IMR-90 (cell line): ENCODE results near the gene HMCN1. TPM values are rescaled to one million over a fixed set of nuclear protein-coding genes. Genes with fewer than 3 reads are reported as not detected.

Experiments
- ATAC-seq: fragments of 200-7000 bp; cut with Tn5 transposase; 2 replicates; pipeline ENCODE4 v1.9.1; 2020; ENCODE audit warnings: low read depth, mild to moderate bottlenecking, moderate library complexity
- BruUV-seq: library from RNA; stranded (reverse); fragments of 400-500 nt; replicated peaks from 2 replicates; lab custom pipeline; 2021; lab: Mats Ljungman, UMichigan
- CTCF ChIA-PET: fragments of 300-600 bp; formaldehyde crosslinking; extraction: SDS; loops from one replicate; lab custom pipeline; 2021; ENCODE audit warnings: antibody characterized with exemption; lab: Yijun Ruan, JAX
- POLR2A ChIA-PET: fragments of 300-600 bp; sonication (Branson Sonifier 250); formaldehyde crosslinking; loops from one replicate; lab custom pipeline; 2022; ENCODE audit warnings: antibody characterized with exemption; ENCODE audit not compliant: unreplicated experiment; lab: Charles Lee
- DNase-seq: peaks from one replicate; pipeline ENCODE4 v3.0.0; 2013
- H2AFZ ChIP-seq: replicated peaks from 2 replicates; pipeline ENCODE3; 2013; ENCODE audit warnings: low read length, mild to moderate bottlenecking; ENCODE audit not compliant: poor library complexity
- H2AK5ac ChIP-seq: 2 replicates; pipeline ENCODE4 v1.6.1; 2013; ENCODE audit warnings: low read depth, low read length, inconsistent platforms
- H2AK9ac ChIP-seq: replicated peaks from 2 replicates; pipeline ENCODE3; 2013; ENCODE audit warnings: mild to moderate bottlenecking, low read depth, low read length, moderate library complexity; ENCODE audit not compliant: poor library complexity
- H2BK120ac ChIP-seq: 2 replicates; pipeline ENCODE4 v1.6.1; 2013; ENCODE audit warnings: low read depth, low read length, inconsistent platforms
- H2BK15ac ChIP-seq: 3 replicates; pipeline ENCODE4 v1.6.1; 2013; ENCODE audit warnings: low read depth, low read length, inconsistent platforms
- H2BK20ac ChIP-seq: 2 replicates; pipeline ENCODE4 v1.6.1; 2013; ENCODE audit warnings: low read depth, mild to moderate bottlenecking, inconsistent platforms, low read length, moderate library complexity
- H2BK5ac ChIP-seq: 2 replicates; pipeline ENCODE4 v1.6.1; 2013; ENCODE audit warnings: mild to moderate bottlenecking, low read depth, low read length, inconsistent platforms; ENCODE audit not compliant: poor library complexity, severe bottlenecking
- H3K14ac ChIP-seq: replicated peaks from 2 replicates; pipeline ENCODE4 v1.6.1; 2013; ENCODE audit warnings: low read depth, low read length, inconsistent platforms
- H3K18ac ChIP-seq: 2 replicates; pipeline ENCODE4 v1.6.1; 2013; ENCODE audit warnings: low read depth, low read length, control low read depth
- H3K23ac ChIP-seq: 2 replicates; pipeline ENCODE4 v1.6.1; 2013; ENCODE audit warnings: low read depth, low read length, inconsistent platforms
- H3K27ac ChIP-seq: 2 replicates; pipeline ENCODE4 v1.5.1; 2013; ENCODE audit warnings: mild to moderate bottlenecking, control low read depth, low read length; ENCODE audit not compliant: insufficient read depth
- H3K27me3 ChIP-seq: 2 replicates; pipeline ENCODE4 v1.6.1; 2013; ENCODE audit warnings: low read length; ENCODE audit not compliant: control insufficient read depth, insufficient read depth
- H3K36me3 ChIP-seq: 2 replicates; pipeline ENCODE4 v1.6.1; 2013; ENCODE audit warnings: low read length, mixed read lengths; ENCODE audit not compliant: control insufficient read depth, insufficient read depth
- H3K4ac ChIP-seq: 2 replicates; pipeline ENCODE4 v1.6.1; 2013; ENCODE audit warnings: low read depth, low read length, inconsistent platforms
- H3K4me1 ChIP-seq: 2 replicates; pipeline ENCODE4 v1.6.1; 2013; ENCODE audit warnings: low read length, mixed read lengths; ENCODE audit not compliant: control insufficient read depth, insufficient read depth
- H3K4me2 ChIP-seq: 2 replicates; pipeline ENCODE4 v1.6.1; 2013; ENCODE audit warnings: low read depth, mild to moderate bottlenecking, control low read depth, low read length, moderate library complexity
- H3K4me3 ChIP-seq: 2 replicates; pipeline ENCODE4 v1.5.1; 2013; ENCODE audit warnings: low read depth, mild to moderate bottlenecking, control low read depth, low read length, moderate library complexity; ENCODE audit not compliant: insufficient read depth
- H3K56ac ChIP-seq: 2 replicates; pipeline ENCODE4 v1.6.1; 2013; ENCODE audit warnings: low read length, inconsistent platforms; ENCODE audit not compliant: insufficient read depth; ENCODE audit errors: extremely low read depth
- H3K79me1 ChIP-seq, 2 experiments: 2 replicates each; pipeline ENCODE4 v1.6.1; 2013; ENCODE audit warnings: low read length in 2 of 2, inconsistent platforms in 1 of 2, low read depth in 1 of 2
- H3K9ac ChIP-seq: 2 replicates; pipeline ENCODE4 v1.6.1; 2013; ENCODE audit warnings: low read depth, low read length, control low read depth
- H3K9me1 ChIP-seq: 2 replicates; pipeline ENCODE4 v1.6.1; 2013; ENCODE audit warnings: low read length, inconsistent platforms; ENCODE audit not compliant: insufficient read depth
- H3K9me3 ChIP-seq: 2 replicates; pipeline ENCODE4 v1.6.1; 2013; ENCODE audit warnings: low read length; ENCODE audit not compliant: control insufficient read depth, insufficient read depth
- H4K20me1 ChIP-seq: 2 replicates; pipeline ENCODE4 v1.6.1; 2013; ENCODE audit warnings: low read length, inconsistent platforms; ENCODE audit not compliant: insufficient read depth
- H4K5ac ChIP-seq: 2 replicates; pipeline ENCODE4 v1.6.1; 2013; ENCODE audit warnings: mild to moderate bottlenecking, low read depth, low read length, control low read depth
- H4K8ac ChIP-seq, 2 experiments: 2 replicates each; pipeline ENCODE4 v1.6.1; 2013; ENCODE audit warnings: low read depth in 2 of 2, low read length in 2 of 2, control low read depth in 1 of 2, inconsistent platforms in 1 of 2
- H4K91ac ChIP-seq: 2 replicates; pipeline ENCODE4 v1.6.1; 2013; ENCODE audit warnings: low read depth, low read length, inconsistent platforms; ENCODE audit not compliant: insufficient read depth
- CEBPB ChIP-seq: IDR thresholded peaks from 2 replicates; pipeline ENCODE4 v1.6.1; 2012; ENCODE audit warnings: low read depth, low read length, improper control_type of control experiment
- CHD1 ChIP-seq: IDR thresholded peaks from 2 replicates; pipeline ENCODE4 v1.6.1; 2012; ENCODE audit warnings: low read depth, low read length, improper control_type of control experiment
- WGBS, 2 experiments: methylation state at CpG; one replicate each; pipeline versions ENCODE4 v1.1.5 to v1.1.7; 2013; ENCODE audit warnings: missing lambda C conversion rate in 2 of 2; ENCODE audit not compliant: insufficient read length in 1 of 2; ENCODE audit errors: extremely low coverage in 2 of 2; 5-methylcytosine and 5-hydroxymethylcytosine counted together
- dilution Hi-C: fragments of 300-500 bp; cut with HindIII; formaldehyde crosslinking; loops from one replicate; pipeline ENCODE4 v1.14.3; 2018; ENCODE audit warnings: low sequenced_read_pairs; ENCODE audit not compliant: unreplicated experiment
- in situ Hi-C: fragments of 300-500 bp; cut with MboI; formaldehyde crosslinking; loops from 3 replicates; pipeline ENCODE4 v1.14.3; 2019; ENCODE audit warnings: low sequenced_read_pairs, inconsistent platforms, mixed read lengths
- intact Hi-C: fragments of 100-400 bp; cut with micrococcal nuclease; formaldehyde crosslinking; loops from 2 replicates; pipeline ENCODE4 v1.10.0; 2022
- polyA plus RNA-seq, 3 experiments: library from polyadenylated mRNA; depleted of rRNA; stranded (reverse); fragments of >200 nt; gene quantifications; 2 replicates each; pipeline ENCODE4 v1.2.3, GENCODE V29; 2012; ENCODE audit warnings: low replicate concordance in 1 of 3
- total RNA-seq: library from RNA; depleted of rRNA; stranded (reverse); fragments of >200 nt; gene quantifications from 2 replicates; pipeline ENCODE4 v1.2.3, GENCODE V29; 2012

The HMCN1 gene
- total and polyA plus RNA-seq, 2 of the 4 experiments (the other 2 are of a cell fraction), result 6.1 to 11.7 TPM

DNA sequence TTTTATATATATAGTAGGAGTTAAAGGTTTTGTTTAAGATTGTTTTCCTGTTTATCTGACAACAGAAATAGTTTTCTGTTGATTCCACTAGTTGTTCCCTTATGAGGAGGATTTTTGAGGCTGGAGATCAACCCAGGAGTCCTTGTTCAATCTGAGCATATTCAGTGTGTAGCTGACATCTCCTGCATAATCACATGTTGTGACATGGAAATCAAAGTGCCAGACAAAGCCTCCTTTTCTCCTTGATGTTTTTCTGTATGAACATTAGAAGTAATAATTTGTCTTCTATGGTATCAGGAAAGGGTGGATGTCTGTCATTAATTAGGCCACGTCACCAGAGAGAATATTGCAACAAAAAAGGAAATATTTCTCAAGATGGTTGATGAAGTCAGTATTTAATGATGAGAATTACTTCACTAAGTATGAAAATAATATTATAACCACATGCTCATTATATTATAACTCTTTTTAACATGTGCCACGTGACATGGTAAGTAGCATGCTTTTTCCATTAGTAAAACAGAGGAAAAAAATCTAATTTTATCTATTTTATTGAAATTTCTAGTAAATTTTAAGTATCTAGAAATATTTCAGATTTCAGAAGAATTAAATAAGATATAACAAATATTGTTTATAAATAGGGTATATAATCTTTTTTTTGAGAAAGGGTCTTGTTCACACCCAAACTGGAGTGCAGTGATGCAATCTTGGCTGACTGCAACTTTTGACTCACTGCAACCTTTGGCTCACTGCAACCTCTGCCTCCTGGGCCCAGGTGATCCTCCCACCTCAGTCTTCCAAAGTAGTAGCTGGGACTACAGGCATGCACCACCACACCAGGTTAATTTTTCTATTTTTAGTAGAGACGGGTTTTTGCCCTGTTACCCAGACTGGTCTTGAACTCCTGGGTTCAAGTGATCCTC is 223.5 kb downstream of the HMCN1 start:
- no peak overlapping the region for H2BK15ac ChIP-seq
- H3K18ac ChIP-seq, result no peak overlapping the region
- no peak overlapping the region for H3K4me2 ChIP-seq
- no peak overlapping the region for H3K4ac ChIP-seq
- peaks cover 4% of the 10 kb centered on the region for H3K4me1 ChIP-seq
- H2BK20ac ChIP-seq, result no peak overlapping the region
- POLR2A ChIA-PET, result no interaction called here
- H3K27me3 ChIP-seq, result no peaks in the 10 kb centered on the region
- no peaks in the 10 kb centered on the region for H4K20me1 ChIP-seq
- dilution Hi-C loops (no loop called here), in situ Hi-C loops (no loop called here), intact Hi-C loops (no loop called here)
- CTCF ChIA-PET, result no interaction called here
- no peak overlapping the region for H3K56ac ChIP-seq
- H3K9ac ChIP-seq, result no peak overlapping the region
- H3K4me3 ChIP-seq, result no peak overlapping the region
- H3K9me3 ChIP-seq, result no peaks in the 10 kb centered on the region
- no peaks in the 10 kb centered on the region for H3K36me3 ChIP-seq
- no peak overlapping the region for H4K91ac ChIP-seq
- H2BK120ac ChIP-seq, result no peak overlapping the region
- WGBS, 2 experiments, result no CpG with 5 or more reads among the region's 3 CpGs
- H4K8ac ChIP-seq, result no peak overlapping the region
- no peak overlapping the region for H3K27ac ChIP-seq
- no peak overlapping the region for H2AFZ ChIP-seq
- no peak overlapping the region; the same call in 1 of the 2 replicates for H3K23ac ChIP-seq
- no peak overlapping the region for H3K14ac ChIP-seq
- ATAC-seq, result no peak
- no peaks in the 10 kb centered on the region for H3K79me1 ChIP-seq
- H2AK5ac ChIP-seq, result no peak overlapping the region
- no peak overlapping the region for H4K5ac ChIP-seq
- H2AK9ac ChIP-seq, result no peak overlapping the region
- TF ChIP-seq CHD1 (no peak), CEBPB (0 out of 2 replicates have a peak, but pooled peaks have one; percentile 4)
- H2BK5ac ChIP-seq, result no peak overlapping the region
- no peaks in the 10 kb centered on the region for H3K9me1 ChIP-seq
- BruUV-seq, result no TSS peak
- DNase-seq, result no peak
